ENCODE measurements around the gene RFX3. TPM values are rescaled to one million over a fixed set of nuclear protein-coding genes. Genes with fewer than 3 reads are reported as not detected.

The RFX3 gene
- total RNA-seq, result 16.3 TPM

DNA sequence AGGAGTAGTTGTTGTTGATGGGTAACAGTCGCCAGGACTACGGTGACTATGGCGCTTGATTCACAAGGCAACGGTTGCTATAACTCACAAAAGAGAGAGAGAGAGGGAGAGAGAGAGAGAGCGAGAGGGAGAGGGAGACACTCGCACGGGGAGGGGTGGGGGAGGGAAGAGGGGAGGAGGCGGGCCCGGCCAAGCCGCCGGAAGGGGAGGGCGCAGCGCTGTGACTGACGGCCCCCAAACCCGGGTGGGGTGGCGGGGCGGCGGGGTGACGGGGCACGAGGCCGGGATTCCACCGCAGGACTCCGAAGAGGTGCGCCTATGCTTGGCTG lies at the start of gene RFX3:
Gene RFX3, minus strand, starts transcription at position 166 of the 329 bp plus-strand sequence. CDS start 130,413 bp downstream, outside the sequence.
- DNase-seq (ENCODE audit: low spot score), result peak; percentile 89

DNA sequence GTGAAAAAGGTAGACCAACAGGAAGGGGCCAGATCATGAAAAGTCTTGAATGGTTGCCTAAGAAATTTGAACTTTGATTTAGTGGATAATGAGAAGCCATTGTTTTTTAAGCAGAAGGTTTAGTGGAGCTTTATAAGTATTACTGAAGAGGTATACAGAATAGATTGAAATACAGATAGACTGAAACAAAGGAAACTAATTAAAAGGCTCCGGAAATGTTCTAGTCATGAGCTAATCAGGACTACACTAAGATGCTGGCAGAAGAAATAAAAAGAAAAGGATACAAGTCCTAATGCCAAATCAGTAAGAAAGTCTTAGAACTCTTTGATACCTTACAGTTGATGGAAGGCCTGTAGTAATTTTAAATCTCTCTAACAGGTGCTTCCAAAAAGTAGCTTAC lies 45.7 kb upstream of the RFX3 start:
- DNase-seq (ENCODE audit: low spot score), result no peak

DNA sequence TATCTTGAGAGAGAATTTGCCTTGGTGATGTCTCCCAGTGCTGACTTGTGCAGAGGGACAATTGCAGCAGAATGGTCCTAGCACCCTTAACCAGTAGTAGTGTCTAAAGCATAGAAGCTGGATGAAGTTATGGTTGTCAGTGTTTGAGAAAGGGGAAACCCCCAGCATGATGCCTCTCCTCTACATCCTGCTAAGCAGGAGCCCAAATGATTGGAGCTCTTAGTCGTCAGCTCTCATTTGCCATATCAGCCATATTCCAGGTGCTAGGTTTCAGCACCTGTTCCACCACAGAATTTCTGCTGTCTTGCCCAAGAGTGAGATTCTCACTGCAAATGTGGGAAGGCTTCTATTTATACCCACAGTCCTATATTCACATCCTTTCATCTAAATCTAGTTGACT lies 43.7 kb upstream of the RFX3 start:
- no peak for DNase-seq (ENCODE audit: low spot score)

GRCh38 chr9:3567988-3568387 lies 42.2 kb upstream of the RFX3 start:
- DNase-seq (ENCODE audit: low spot score), result no peak

DNA sequence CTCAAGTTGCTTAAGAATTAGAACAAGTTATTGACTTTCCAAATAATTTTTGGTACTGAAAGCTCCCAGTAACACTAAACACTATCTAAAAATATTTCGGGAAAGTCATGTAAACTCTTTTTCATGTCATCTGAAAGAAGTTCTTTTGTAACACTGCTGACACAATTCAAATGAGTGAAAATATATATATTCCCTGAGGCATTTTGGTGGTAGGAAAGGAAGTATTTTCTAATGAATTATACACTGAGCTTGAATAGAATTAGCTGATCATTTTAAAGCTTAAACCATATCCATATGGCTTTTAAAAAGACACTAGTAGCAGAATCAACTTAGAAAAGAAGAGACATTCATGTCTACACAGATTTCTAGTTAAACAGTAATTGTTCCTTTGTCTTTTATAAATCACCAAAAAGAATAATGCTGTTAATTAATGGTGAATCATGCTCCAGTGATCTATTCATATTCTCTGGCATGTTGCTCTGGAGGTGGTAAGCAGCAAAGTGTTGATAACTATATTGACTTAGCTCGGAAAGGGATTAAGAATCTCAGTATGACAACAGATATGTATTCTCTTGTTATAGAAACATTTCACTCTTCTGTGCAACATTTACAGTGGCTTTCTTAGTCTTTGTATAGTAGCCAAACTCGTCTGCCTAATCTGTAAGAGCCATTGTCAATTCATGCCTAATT lies 27.4 kb upstream of the RFX3 start:
- DNase-seq (ENCODE audit: low spot score), result no peak

- DNase-seq (ENCODE audit: low spot score), result no peak
Measured at GRCh38 chr9:3549225-3549624, 23.4 kb upstream of the RFX3 start.

- no peak for DNase-seq (ENCODE audit: low spot score)
Measured at GRCh38 chr9:3548648-3549047, 22.8 kb upstream of the RFX3 start.

DNA sequence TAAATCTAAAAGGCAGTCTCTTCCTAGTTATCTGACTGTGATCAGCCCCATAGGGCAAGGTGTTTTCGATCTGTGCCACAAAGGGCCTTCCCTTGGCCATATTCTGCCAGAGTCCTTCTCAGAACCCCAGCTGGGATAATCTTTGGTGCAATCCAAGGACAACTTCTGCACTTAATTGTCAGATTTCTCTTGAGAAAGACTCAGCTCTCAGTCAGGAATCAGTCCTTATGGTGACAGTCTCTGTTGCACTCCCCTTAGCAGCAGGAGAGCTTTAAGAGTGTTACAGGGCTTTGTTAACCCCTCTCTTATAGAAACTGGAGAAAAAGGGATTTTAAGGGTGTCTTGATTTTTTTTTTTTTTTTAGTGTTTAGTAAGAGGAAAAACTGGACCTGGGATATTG lies 15.4 kb upstream of the RFX3 start:
- DNase-seq (ENCODE audit: low spot score), result no peak

DNA sequence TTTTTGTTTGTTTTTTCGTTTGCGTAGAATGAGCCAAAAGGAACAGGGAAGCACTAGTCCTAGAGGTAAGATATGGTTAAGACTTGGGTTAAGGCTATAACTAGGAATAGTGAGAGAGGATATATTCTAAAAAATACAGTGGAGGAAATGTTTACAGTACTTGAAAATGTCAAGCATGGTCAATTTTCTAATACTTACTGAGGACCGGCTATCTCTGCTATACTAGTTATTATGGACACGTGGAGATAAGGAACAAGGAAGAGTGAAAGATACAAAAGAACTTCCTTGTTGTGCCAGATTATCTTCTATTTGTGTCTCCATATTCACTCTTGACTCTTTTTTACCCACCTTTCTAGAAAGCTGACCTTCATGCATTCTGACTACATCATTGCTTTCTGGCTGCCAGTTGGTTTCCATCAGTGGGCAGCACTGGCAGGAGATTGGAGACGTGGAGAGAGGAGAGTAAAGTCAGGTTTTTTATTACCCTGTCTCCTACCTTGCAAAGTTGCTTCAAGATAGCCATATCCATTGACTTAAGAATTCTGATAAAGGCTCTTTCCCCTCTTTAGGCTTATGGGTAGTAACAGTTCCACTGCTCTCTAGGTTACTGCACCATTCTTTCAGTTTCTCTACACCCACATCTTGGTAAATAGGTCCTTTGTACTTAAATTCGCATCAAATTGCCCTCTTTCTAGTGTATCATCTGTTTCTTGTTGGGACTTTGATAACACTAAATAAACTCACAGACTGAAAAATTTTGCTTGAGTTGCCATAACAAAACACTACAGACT lies 9.0 kb upstream of the RFX3 start:
- no peak for DNase-seq (ENCODE audit: low spot score)

- no peak for DNase-seq (ENCODE audit: low spot score)
Measured at GRCh38 chr9:3532158-3532557, 6.4 kb upstream of the RFX3 start.

GRCh38 chr9:3528451-3528850 lies 2.6 kb upstream of the RFX3 start:
- DNase-seq (ENCODE audit: low spot score), result no peak

- DNase-seq (ENCODE audit: low spot score), result no peak
Measured at GRCh38 chr9:3526997-3527940, 1.5 kb upstream of the RFX3 start.

DNA sequence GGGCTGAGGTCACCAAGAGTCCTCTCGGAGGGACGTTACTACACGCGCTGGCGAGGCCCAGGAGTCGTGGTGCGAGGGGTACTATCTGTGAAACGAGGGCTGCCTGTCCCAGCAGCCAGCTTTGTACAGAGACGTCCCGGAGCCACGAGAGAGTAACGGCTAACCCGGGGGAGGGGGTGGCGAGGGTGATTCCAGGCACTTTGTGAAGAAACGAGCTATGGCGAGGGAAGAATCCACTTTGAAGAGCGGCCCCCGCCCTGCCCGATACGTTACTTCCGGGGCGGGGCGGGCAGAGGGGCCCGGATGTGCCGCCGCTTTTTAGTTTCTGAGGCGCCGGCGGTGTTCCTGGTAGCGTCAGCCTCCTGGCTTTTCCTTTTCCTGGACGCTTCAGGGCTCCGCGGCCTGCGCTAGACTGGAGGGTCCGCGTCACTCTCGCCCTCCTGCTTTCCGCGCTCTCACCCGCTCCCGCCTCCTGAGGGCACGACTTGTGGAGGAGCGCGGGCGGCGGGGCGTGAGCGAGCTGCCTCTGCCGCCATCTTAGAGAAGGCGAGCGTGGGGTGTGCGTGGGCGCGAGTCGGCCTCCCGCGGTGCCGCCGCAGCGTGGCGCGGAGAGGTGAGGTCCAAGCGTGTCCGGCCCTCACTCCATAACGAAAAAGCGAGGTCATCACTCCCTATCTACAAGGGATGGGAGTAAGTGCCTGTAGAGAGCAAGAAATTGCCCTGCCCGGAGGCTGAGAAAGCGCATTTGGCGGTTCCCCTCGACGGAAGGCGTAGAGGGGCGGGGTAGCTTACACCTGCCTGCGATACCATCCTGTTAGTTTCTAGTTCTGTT lies 580 bp upstream of the RFX3 start:
- DNase-seq (ENCODE audit: low spot score), result peak; percentile 89

DNA sequence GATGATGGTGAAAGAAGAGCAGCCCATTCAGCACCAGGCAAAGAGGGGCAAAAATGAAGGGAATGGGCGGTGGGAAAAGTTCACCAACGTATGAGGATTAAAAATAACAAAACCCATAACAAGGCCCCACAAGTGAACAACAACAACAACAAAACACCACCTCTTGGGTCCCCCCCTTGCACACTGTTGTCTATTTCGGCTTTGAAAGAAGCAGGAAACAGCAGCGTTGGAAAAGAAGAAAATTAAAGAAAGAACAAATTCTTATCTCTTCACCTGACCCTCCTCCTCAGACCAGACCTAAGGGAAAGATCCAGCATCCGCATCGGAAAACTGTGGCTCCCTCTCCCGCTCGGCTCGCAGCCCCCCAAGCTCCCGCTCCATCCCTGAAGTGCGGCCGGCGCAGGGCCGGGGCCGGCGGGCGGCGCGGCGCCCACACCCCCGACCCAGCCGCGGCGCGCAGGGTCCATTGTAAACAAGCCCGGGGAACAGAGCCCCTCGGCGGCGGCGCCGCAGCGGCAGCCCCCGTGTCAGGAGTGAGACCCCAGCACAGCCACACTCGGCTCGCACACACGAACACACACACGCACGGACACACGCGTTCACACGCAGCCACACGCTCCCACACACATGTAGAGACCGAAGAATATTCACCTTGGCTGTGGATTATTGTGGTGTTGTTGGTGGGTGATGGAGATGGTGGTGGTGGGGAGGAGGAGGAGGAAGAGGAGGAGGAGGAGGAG lies 535 bp downstream of the RFX3 start:
- DNase-seq (ENCODE audit: low spot score), result no peak

DNA sequence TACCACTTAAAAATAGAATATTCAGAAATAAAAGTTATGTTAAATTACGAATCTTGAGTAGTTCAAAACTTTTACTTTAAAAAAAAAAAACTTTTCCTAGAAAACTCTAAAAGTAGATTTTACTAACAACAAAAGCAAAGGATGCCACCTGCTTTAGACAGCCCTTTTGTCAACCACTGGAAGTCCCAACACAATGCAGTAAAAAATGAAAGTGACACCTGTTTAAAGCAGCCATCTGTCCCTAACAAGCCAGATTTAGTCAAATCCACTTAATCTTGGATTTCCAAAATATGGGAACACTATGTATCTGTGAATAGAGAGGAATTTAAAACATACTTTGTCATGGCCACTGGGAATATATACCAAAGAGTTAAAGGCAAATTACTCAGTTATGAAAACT lies 3.8 kb downstream of the RFX3 start:
- no peak for DNase-seq (ENCODE audit: low spot score)

DNA sequence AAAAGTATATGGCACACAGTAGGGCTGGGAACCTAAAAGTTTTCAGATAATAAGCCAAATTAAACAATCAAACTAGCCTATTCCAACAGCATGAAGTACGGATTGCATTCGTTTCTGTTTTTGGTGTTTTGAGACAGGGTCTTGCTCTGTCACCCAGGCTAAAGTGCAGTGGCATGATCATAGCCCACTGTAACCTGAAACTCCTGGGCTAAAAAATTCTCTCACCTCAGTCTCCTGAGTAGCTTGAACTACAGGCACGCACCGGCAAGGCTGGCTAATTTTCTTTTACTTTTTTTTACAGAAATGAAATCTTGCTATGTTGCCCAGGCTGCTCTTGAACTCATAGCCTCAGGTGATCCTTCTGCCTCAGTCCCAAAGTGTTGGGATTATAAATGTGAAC lies 5.2 kb downstream of the RFX3 start:
- no peak for DNase-seq (ENCODE audit: low spot score)

- DNase-seq (ENCODE audit: low spot score), result no peak
Measured at GRCh38 chr9:3517377-3518048, 8.3 kb downstream of the RFX3 start.

DNA sequence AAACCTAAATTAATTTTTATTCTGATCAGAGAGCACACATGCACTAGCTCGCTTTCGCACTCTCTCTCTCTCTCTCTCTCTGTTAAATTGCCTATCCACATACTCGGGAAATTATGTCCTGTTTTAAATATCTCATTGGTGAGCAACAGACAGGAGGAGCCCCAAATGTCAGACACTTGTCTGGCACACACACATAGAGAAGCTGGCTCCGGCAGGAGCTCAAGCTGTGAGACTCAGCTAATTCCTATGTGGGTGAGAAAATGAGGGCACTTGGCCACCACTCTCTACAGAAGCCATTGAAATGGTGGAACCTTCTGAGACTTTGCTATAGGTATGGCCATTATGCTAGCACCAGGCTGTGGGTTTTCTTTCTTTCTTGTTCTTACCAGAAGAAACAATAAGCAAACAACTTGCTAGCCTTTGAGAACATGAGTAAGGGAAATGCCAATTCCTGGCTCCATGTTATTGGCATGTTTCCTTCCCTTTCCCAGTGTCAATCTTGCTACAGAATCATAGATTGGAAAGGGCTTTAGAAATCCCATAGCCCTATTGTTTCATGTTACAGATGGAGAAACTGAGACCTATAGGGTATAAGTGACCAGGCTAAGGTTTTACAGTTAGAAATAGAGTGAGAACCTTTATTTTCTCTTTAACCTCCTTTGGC lies 9.0 kb downstream of the RFX3 start:
- no peak for DNase-seq (ENCODE audit: low spot score)

DNA sequence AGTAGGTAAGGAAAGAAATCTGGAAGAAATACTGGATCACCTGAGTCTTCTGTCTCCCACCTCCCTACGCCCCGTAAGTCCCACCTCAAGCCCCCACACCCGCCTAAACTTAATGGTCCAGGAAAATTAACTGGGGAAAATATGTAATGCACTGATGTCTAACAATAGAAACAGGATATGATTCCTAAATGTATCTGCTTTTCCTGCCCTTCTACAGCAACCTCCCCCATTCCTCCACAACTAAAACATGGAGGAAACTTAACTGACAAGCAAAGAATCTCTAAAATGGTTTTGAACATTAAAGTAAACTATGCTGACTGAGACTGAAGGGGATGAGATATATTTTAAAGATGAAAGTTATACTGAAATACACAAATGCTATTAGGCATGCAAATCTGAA lies 10.4 kb downstream of the RFX3 start:
- no peak for DNase-seq (ENCODE audit: low spot score)

DNA sequence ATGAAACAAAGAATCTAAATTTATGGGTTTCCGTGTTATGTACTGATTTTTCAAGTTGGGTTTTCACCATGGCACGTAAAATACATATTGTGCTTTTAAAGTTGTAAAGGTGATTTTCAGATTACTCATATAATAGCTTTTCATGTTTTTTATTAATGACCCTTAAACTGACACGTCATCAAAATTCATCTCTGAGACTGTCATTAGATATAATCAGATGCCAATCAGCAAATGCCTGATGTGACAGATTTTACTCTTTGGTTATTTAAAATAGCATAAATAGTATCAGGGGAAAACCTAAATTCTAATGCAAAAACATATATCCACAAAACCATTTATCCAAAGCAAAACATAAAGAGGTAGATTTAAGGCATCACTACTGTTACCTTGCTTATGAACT lies 11.0 kb downstream of the RFX3 start:
- DNase-seq (ENCODE audit: low spot score), result no peak

Data from mucosa of gallbladder (tissue), 1 donor.